Measurements from ENCODE around the gene SRSF4. TPM values are rescaled to one million over a fixed set of nuclear protein-coding genes. Genes with fewer than 3 reads are reported as not detected.

Gene SRSF4
- total and polyA plus RNA-seq, 2 of the 8 experiments (the other 6 are each of a cell fraction or from before 2014, with no cell fraction given): 34.9 to 86.5 TPM

DNA sequence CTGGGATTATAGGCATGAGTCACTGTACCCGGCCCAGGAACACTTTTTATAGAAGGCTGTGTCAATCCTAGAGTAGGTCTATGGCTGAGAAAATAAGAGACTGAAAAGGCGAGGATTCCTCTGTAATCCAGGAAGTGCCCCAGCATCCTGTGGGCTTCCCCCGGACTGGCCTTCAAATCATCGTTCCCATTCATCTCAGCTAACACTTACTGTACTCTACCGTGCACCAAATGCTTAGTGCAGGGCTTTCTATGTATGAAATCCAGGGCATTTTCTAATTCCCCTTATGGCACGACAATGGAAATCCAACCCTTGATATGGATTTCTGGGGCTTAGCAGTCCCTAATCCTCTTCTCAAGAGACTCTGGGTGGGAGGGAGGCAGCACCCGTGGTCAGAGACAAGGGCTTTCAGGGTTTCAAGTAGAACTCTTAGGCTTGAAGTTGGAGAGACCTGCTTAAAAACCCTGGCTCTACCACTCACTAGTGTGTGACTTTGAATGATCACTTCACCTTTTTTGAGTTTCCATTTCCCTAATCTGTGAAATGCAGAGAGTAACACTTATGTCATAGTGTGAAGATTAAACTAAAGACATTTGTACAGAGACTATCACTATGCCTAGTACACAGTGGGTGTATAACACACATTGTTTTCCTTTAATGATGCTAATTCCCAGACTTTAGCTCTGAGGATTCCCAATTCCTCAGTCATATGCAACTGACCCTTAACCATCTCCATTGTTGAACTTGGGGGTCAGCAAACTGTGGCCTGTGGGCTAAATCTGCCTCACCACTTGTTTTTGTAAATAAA, 28.8 kb upstream of the SRSF4 start (continued):
- TF ChIP-seq, protein P1, sequence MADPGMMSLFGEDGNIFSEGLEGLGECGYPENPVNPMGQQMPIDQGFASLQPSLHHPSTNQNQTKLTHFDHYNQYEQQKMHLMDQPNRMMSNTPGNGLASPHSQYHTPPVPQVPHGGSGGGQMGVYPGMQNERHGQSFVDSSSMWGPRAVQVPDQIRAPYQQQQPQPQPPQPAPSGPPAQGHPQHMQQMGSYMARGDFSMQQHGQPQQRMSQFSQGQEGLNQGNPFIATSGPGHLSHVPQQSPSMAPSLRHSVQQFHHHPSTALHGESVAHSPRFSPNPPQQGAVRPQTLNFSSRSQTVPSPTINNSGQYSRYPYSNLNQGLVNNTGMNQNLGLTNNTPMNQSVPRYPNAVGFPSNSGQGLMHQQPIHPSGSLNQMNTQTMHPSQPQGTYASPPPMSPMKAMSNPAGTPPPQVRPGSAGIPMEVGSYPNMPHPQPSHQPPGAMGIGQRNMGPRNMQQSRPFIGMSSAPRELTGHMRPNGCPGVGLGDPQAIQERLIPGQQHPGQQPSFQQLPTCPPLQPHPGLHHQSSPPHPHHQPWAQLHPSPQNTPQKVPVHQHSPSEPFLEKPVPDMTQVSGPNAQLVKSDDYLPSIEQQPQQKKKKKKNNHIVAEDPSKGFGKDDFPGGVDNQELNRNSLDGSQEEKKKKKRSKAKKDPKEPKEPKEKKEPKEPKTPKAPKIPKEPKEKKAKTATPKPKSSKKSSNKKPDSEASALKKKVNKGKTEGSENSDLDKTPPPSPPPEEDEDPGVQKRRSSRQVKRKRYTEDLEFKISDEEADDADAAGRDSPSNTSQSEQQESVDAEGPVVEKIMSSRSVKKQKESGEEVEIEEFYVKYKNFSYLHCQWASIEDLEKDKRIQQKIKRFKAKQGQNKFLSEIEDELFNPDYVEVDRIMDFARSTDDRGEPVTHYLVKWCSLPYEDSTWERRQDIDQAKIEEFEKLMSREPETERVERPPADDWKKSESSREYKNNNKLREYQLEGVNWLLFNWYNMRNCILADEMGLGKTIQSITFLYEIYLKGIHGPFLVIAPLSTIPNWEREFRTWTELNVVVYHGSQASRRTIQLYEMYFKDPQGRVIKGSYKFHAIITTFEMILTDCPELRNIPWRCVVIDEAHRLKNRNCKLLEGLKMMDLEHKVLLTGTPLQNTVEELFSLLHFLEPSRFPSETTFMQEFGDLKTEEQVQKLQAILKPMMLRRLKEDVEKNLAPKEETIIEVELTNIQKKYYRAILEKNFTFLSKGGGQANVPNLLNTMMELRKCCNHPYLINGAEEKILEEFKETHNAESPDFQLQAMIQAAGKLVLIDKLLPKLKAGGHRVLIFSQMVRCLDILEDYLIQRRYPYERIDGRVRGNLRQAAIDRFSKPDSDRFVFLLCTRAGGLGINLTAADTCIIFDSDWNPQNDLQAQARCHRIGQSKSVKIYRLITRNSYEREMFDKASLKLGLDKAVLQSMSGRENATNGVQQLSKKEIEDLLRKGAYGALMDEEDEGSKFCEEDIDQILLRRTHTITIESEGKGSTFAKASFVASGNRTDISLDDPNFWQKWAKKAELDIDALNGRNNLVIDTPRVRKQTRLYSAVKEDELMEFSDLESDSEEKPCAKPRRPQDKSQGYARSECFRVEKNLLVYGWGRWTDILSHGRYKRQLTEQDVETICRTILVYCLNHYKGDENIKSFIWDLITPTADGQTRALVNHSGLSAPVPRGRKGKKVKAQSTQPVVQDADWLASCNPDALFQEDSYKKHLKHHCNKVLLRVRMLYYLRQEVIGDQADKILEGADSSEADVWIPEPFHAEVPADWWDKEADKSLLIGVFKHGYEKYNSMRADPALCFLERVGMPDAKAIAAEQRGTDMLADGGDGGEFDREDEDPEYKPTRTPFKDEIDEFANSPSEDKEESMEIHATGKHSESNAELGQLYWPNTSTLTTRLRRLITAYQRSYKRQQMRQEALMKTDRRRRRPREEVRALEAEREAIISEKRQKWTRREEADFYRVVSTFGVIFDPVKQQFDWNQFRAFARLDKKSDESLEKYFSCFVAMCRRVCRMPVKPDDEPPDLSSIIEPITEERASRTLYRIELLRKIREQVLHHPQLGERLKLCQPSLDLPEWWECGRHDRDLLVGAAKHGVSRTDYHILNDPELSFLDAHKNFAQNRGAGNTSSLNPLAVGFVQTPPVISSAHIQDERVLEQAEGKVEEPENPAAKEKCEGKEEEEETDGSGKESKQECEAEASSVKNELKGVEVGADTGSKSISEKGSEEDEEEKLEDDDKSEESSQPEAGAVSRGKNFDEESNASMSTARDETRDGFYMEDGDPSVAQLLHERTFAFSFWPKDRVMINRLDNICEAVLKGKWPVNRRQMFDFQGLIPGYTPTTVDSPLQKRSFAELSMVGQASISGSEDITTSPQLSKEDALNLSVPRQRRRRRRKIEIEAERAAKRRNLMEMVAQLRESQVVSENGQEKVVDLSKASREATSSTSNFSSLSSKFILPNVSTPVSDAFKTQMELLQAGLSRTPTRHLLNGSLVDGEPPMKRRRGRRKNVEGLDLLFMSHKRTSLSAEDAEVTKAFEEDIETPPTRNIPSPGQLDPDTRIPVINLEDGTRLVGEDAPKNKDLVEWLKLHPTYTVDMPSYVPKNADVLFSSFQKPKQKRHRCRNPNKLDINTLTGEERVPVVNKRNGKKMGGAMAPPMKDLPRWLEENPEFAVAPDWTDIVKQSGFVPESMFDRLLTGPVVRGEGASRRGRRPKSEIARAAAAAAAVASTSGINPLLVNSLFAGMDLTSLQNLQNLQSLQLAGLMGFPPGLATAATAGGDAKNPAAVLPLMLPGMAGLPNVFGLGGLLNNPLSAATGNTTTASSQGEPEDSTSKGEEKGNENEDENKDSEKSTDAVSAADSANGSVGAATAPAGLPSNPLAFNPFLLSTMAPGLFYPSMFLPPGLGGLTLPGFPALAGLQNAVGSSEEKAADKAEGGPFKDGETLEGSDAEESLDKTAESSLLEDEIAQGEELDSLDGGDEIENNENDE (IDR thresholded peaks at IDR 0.05; ENCODE audit: insufficient replicate concordance, low read length): no peak
- no peak for TF ChIP-seq SIN3A (conservative IDR thresholded peaks at IDR 0.05 in 1 of 2, IDR thresholded peaks at IDR 0.05 in 1 of 2; ENCODE audit: low read depth in 1 of 2, low read length in 2 of 2)
- TF ChIP-seq RBBP5 (IDR thresholded peaks at IDR 0.05; ENCODE audit: borderline replicate concordance, low read depth, low read length): no peak
- TF ChIP-seq RNF2 (IDR thresholded peaks at IDR 0.05; ENCODE audit: borderline replicate concordance, low read depth, low read length, missing control alignments, poor library complexity, severe bottlenecking): no peak
- TF ChIP-seq RAD21 (IDR thresholded peaks at IDR 0.05 in 1 of 2, conservative IDR thresholded peaks at IDR 0.05 in 1 of 2; ENCODE audit: low read depth in 2 of 2, low read length in 2 of 2): no peak
- no peak for TF ChIP-seq SIX5 (IDR thresholded peaks at IDR 0.05; ENCODE audit: low read depth, low read length)
- no peak for TF ChIP-seq SP4 (IDR thresholded peaks at IDR 0.05; ENCODE audit: low read length)
- no peak for TF ChIP-seq POLR2A (IDR thresholded peaks at IDR 0.05; ENCODE audit: control extremely low read depth in 1 of 2, low read depth in 2 of 2, low read length in 2 of 2)

Measured in H1 (cell line).